Ramos (cell line): Measurements from ENCODE around the gene RASGRF2.

Experiments used
- in situ Hi-C: fragments of 300-500 bp; cut with MboI; formaldehyde crosslinking; loops from one replicate; pipeline ENCODE4 v1.14.3; 2022; ENCODE audit warnings: low sequenced_read_pairs; ENCODE audit not compliant: unreplicated experiment

The RASGRF2 gene

DNA sequence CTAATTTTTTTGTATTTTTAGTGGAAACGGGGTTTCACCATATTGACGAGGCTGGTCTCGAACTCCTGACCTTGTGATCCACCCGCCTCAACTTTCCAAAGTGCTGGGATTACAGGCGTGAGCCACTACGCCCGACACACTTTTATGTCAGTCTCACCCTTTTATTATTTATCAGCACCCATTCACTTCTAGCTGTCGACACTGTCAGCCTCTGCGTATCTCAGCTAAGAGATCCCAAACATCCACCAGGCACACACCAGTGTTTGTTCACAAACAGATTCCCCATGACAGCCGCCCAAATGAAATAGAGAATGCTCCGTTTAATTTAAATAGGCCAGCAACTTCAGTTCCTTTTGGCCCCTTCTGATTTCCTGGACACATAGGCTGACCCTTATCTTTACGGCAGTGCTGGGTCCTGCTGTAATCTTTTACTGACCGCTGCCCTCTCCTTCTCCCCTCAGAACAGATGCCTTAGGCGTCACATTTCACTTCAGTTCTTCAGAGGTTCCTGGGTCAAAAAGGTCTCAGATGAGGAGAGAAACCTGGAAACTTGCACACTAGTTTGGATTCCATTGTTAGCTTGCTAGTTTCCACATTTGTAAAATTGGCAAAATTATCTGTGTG is 229.8 kb downstream of the RASGRF2 start:
- in situ Hi-C loops: no loop called here

DNA sequence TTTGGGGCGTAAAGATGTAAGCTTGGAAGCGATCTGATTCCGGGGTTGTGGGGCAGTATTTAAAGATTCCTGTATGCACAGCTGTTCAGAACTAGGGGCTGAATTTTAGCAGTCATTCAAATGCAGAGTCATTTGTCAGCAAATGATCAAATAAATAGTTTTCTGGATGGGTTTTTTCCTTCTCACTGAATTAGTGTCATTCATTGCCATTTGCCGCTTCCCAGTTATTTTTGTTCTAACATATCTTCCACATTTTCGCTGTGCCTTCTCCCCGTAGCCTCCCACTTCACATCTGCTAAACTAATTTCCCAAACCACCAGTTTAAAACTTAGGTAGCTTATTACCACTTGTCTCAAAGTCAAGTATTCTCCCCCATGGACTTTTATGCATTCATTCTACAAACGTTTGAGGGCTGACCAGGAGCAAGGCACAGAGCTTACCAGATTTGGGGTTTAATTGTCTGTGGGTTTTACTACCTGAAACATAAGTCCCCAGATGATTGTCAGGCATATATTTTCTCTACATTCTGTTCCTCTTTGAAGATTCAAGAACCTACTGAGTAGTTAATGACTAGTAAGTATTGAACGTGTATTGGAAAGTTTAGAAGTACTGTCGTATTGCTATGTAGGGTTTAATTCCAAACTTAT is 231.7 kb downstream of the RASGRF2 start:
- in situ Hi-C loops: no loop called here

DNA sequence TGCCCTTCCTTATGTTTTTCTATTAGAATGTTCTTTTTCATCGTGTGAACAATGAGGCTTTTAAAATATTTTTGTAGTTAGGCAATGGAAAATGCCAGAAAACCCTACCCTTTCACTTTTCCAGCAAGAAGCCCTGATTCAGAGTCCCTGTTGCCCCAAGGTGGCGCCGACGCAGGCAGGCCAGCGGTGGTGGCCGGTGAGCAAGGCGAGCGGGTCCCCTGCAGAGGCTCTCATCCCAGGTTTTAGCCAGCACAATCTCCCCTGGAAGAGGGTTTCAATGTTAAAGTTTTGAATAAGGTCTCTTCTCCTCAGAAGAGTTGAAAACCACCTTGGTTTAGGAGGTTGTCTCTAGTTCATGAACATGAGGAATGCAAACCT is 232.2 kb downstream of the RASGRF2 start:
- in situ Hi-C loops: no loop called here

GRCh38 chr5:81194633-81195334 is 234.6 kb downstream of the RASGRF2 start:
- in situ Hi-C loops: no loop called here

- in situ Hi-C loops: no loop called here
Measured at GRCh38 chr5:81195335-81195929, 235.3 kb downstream of the RASGRF2 start.

- in situ Hi-C loops: no loop called here
Measured at GRCh38 chr5:81202655-81203054, 242.5 kb downstream of the RASGRF2 start.

DNA sequence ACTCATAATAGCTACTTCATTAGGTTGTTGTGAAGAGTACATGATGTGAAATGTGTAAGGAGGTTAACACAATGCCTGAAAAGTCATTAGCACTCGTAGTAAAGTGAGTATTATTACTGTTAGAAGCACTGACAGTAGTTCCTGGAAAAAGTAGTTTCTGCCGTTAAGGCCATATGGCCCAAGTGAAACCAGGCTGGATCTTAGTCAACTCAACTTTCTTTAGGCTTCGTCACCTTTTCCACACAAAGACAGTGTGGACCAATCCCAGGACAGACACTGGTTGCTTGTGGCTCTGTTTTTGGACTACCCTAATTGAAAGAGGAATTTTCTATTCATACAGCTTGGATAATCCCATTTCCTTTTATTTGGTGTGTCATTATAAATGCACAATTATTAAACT is 243.6 kb downstream of the RASGRF2 start:
- in situ Hi-C loops: no loop called here

- in situ Hi-C loops: no loop called here
Measured at GRCh38 chr5:81204205-81204604, 244.0 kb downstream of the RASGRF2 start.

DNA sequence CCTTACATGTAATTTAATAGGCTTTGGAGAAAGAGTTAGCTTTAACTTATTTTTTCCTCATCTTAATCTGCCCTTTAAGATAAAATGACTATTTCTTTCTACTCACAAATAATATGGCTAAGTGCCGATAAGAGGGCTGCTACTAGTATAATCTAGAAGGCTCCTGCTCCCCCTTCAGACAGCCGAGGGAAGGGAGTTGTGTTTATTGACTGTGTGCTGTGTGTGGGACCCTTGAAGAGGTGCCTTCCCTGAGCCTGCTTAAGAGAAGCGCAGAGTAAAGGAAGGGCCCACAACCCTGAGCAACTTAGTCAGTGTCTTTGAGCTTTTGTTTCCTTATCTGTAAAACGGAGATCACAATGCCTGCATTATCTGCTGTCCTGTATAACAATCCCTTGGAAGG is 244.9 kb downstream of the RASGRF2 start:
- in situ Hi-C loops: no loop called here

DNA sequence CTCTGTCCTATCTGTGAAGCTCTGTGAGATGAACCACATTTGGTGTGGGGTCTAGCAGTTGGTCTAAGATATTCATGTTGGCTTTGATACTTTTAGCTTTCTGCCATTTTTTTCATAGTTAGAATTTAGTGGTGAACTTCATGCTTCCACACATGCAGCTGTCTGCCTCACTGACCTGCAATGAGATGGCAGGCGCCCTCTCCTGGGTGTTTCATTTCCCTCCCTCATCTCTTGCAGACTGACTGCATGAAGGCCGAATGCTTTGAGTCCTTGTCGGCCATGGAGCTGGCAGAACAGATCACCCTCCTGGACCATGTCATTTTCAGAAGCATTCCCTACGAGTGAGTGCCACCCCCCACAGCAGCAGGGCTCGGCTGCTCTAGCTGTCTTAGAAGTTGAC is 246.8 kb downstream of the RASGRF2 start:
- in situ Hi-C loops: no loop called here

DNA sequence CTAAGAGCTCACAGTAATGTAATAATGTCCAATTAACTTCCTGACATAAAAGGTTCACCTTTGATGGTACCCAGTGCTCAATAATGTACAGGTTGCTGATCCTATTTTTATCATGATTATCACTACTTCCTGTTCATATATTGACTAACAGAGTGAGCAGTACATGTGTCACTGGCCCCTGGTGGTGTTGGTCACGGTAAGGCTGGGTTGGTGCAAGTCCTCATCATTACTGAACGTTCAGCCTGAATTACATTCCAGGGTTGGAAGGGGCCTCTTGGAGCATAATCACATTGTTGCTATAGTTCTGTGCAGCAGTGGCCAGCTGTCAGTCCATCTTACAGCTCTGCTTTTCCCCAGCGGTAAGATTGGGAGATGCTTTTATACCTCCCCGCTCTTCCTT is 248.7 kb downstream of the RASGRF2 start:
- in situ Hi-C loops: no loop called here

GRCh38 chr5:81209386-81209785 is 249.2 kb downstream of the RASGRF2 start:
- in situ Hi-C loops: no loop called here

- in situ Hi-C loops: no loop called here
Measured at GRCh38 chr5:81209869-81210493, 249.8 kb downstream of the RASGRF2 start.

- in situ Hi-C loops: no loop called here
Measured at GRCh38 chr5:81212211-81212751, 252.1 kb downstream of the RASGRF2 start.

- in situ Hi-C loops: no loop called here
Measured at GRCh38 chr5:81213070-81213469, 252.9 kb downstream of the RASGRF2 start.

- in situ Hi-C loops: no loop called here
Measured at GRCh38 chr5:81214848-81215247, 254.7 kb downstream of the RASGRF2 start.

- in situ Hi-C loops: no loop called here
Measured at GRCh38 chr5:81216152-81216551, 256.0 kb downstream of the RASGRF2 start.

GRCh38 chr5:81219389-81219788 is 259.2 kb downstream of the RASGRF2 start:
- in situ Hi-C loops: no loop called here

GRCh38 chr5:81222285-81222684 is 262.1 kb downstream of the RASGRF2 start:
- in situ Hi-C loops: no loop called here

DNA sequence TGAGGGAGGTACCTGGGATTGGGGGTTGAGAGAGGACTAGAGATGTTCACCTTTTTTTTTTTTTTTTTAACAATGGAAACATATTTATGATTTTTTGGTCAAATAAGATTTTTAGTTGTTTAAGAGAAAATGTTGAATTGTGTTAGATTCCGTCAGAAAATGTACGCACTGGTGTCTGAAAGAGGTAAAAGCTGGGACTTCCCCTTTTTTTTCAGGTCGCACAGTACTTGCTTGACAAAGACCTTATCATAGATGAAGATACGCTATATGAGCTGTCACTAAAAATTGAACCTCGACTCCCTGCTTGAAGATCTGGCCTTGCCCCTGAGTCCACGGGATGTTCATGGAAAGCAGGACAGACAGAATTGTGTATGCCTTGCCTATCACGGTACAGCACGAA is 265.3 kb downstream of the RASGRF2 start:
- in situ Hi-C loops: no loop called here

DNA sequence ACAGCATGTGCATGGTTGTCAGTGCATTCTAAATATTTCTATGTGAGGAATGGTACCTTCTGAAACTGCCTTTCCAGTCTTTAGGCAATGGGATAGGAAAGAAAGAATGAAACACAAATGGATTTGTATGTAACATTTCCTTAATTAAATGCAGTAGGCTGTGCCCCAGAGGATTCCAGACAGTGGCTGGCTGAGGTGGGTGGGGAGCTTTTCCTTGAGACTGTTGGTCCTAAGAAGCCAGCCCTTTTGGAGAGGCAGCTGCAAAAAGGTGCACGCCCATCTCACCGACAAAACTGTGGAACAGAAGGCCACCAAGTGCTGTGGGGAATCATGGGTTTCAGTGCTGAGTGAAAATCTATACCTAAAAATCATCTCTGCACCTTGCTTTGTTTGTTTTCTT is 266.1 kb downstream of the RASGRF2 start:
- in situ Hi-C loops: no loop called here
